Fibroblast of gingiva (primary cell): ENCODE results near the gene RALGPS1.

ENCODE experiments used
- DNase-seq: peaks from one replicate; pipeline ENCODE4 v3.0.0-alpha.2; 2011; ENCODE audit warnings: low read depth

Gene RALGPS1

GRCh38 chr9:127053960-127054359 is 139.4 kb downstream of the RALGPS1 start:
- DNase-seq = no peak

DNA sequence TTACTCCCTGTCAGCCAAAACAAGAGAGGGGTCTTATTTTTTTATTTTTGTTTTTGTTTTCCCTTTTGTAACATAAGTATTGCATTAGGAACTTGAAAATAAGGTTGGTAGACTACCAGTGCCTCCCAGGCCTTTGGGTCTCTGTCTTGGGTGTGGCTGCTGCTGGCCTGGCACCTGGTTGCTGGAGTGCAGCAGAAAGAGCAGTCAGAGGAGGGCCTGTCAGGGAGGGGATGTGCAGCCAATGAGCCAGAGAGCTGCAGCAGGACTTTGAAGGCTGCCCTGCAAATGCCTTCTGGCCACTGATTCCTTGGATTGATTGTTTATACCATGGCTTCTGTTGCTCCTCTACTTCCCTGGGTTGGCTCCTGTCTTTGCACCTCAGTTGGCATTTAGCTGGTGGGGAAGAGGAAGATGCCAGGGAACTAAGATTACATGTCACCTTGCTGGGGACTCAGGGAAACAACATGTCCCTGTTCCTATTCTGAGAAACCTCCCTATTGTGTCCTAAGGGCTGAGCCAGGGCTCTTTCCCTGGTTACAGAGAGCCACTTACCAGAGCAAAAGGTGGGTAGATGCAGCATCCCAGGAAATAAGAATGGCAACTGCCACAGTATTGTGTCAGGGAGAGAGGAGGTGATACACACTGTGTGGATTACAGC is 141.3 kb downstream of the RALGPS1 start:
- DNase-seq = no peak

DNA sequence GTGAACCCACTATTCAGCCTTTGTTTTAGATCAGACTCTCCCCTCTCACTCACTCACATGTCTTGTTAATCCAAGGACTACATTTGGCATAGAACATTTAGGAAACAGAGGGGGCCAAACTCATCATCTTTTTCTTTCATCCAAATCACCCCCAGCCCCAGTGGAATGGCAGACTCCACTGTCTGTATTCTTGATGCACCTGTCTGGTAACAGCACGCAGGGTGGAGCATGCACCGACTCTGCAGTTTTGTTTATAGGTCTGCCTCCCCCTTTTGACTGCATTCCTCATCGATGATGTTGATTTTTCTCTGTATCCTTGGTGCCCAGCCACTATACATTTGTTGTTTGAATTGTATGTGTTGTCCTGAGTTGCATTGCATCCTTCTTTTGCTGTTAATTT is 141.9 kb downstream of the RALGPS1 start:
- DNase-seq = no peak

- DNase-seq = peak; percentile 38
Measured at GRCh38 chr9:127058011-127058644, 143.5 kb downstream of the RALGPS1 start.

GRCh38 chr9:127058645-127059021 is 144.1 kb downstream of the RALGPS1 start:
- peak; percentile 48 for DNase-seq

- no peak for DNase-seq
Measured at GRCh38 chr9:127059030-127059429, 144.4 kb downstream of the RALGPS1 start.

GRCh38 chr9:127059765-127060361 is 145.3 kb downstream of the RALGPS1 start:
- DNase-seq = no peak

GRCh38 chr9:127061411-127061810 is 146.8 kb downstream of the RALGPS1 start:
- no peak for DNase-seq

DNA sequence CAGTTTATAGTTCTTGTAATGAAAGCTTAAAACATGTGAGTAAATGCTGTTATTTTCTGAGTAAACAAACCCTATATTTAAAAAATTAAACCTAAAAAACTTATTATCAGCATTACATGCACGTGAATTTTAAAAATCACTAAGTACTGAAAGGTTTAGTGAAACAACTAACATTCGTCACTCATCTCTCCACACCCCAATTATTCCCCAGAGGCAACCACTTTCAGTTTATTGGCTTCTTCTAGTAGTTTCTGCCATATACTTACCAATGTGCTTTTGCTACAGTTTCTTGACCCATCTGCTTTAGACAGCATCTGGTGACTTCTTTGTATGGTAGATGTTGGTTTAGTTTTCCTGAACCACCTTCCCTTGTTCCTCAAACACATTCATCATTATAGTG is 149.8 kb downstream of the RALGPS1 start:
- no peak for DNase-seq

- no peak for DNase-seq
Measured at GRCh38 chr9:127065592-127065991, 151.0 kb downstream of the RALGPS1 start.

DNA sequence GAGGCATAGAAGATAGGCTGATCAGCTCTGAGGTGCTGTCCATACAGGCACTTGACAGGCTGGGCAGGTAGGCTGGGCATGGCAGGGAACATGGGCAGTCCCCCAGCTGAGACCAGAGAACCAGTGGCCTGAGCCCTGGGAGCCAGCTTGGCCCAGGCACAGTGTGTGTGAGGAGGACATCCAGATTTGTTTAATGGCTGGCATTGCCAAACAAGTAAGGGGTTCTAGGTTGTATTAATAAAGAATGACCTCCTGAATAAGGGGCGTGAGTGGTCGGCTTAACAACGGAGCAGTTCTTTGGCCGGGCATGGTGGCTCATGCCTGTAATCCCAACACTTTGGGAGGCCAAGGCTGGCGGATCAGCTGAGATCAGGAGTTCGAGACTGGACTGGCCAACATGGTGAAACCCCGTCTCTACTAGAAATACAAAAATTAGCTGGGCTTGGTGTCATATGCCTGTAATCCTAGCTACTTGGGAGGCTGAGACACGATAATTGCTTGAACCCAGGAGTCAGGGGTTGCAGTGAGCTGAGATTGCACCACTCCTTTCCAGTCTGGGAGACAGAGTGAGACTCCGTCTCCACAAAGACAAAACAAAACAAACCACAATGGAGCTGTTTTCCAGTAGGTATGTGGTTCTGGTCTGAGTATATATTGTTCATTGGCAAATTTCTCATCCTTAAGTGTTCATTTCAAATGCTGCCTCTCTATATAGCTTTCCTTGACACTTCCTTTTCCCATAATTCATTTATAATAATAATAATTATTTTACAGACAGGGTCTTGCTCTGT is 151.7 kb downstream of the RALGPS1 start:
- no peak for DNase-seq

GRCh38 chr9:127066851-127067136 is 152.2 kb downstream of the RALGPS1 start:
- peak; percentile 45 for DNase-seq

DNA sequence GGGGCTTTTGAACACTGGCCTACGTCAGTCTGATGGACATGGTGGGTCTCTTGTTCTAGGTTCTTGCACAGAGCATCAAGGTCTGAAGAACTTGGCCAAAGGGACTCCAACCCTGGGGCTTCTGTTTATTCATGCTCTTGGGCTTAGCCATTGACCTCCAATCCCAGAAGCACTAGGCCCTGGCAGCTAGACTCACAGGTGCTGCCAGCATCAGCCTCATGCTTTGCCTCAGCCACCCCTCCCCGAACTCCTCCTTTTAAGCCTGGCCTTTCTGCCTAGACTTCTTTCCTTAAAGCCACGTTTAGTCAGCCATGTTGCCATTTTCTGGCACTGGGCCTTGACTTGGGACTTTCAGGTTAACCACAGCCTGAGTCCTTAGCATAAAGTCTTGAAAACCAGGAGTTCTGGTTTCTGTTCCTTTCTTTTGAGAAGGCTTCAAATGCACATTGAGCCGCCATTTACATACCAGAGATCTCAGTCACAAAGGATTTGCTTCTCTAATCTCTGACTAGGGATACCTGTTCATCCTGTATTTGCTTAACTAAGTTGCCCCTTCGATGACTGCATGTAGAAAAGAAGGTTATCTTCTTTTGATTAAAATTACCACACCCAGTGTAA is 153.1 kb downstream of the RALGPS1 start:
- DNase-seq = no peak

DNA sequence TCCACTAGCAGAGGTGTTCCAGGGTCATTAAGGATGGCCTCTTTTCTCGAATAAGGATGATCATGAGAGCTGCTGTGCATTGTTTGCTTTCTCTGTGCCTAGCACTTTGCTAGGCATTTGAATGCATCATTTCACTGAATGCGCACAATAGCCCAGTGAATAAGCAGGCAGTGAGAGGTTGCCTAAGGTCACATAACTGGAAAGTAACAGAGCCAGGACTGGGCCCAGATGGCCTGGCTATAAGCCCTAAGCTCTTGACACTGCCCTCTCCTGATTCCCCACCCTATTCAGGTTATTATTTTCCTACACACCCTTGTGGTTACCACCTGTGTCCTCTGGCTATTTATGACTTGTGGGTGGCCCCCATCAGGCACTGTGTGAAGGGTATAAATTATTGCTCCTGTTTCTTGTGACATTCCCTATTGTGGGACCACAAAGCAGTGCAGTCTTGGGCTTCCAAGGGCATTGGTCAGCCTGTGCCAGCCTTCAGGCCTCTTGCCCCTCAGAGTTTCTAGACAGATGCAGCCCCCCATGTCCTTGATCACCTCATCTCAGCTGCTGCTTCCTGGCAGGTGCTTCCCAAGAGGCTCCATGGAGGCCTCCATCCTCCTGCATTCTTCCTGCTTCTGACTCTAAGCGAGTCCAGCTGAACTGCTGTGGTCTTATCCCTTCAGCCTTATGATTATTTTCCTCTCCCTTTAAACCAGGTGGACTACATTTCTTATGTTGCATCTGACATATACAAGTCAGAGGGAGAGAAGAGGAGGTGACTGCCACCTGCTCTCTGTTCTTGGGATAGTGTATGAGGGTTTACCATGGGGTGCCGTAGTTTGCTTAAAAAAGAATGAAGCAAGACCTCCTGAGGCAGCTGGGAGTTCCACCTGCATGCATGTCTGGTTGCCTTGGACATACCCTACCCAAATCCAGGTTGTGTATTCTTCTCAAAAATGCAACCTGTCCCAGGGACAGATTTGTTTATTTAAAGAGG is 160.3 kb downstream of the RALGPS1 start:
- no peak for DNase-seq

DNA sequence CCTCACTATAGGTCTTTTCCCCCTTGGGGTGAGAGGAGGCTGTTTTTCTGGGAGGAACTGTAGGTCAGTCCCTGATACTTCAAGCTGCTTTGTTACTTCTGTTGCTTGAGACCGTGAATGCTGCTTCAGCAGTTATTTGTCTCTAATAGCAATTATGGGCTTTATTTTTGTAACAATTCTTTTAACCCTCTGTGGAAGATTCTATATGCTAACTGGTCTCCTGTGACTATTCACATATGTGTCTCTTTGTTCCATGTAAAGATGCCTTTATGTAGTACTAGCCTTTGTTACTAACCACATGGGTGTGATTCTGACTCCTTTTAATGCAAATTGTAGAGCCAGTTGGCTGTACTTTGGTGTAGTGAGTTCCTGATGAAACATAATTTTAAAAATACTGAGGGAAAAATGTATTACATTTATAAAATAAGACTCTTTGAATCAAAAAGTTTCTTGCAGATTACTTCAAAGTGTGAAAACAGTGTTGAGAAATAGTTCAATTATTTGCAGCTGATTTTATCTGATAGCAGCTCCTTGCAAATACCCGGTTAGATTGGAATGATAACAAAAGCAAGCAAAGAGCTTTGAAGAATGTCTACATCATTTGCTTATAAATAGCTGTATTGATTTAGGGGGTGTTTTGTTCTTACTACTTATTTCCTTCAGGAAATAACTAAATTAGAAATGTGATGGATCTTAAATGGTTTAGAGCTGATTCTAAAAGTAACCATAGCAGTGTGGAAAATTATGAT is 161.2 kb downstream of the RALGPS1 start:
- DNase-seq = no peak

GRCh38 chr9:127076860-127077643 is 162.5 kb downstream of the RALGPS1 start:
- no peak for DNase-seq

DNA sequence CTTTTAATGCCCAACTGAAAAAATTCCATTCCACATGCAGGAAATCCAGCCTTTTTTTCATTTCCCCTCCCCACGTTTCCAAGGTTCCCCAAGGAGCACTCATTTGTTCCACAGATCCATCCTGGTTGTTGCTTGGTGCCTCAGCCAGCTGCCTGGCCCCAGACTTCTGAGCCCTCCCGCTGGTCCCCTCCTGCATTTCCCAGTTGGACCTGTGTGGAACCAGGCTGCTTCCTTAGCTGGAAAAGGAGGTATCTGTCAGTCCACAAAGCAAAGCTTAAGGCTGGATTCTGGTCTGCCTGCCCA is 163.0 kb downstream of the RALGPS1 start:
- no peak for DNase-seq

DNA sequence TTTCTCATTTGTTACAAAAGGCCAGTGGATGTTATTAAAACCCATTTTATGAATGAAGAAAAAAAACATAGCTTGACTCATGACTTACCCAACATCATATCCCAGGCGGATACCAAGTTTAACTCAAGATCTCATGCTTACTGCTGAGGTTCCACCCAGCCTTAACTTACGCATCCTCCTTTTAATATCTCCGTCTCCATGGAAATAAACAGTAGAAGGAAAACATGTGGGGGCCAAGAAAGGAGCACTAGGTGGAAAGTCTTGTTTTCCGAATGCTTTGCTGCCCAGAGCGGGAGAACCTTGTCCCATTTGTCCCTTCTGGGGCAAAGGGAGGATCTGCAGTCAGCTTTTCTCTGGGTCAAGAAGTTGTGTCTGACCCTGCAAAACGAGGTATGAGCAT is 163.8 kb downstream of the RALGPS1 start:
- DNase-seq = no peak

GRCh38 chr9:127078988-127079387 is 164.4 kb downstream of the RALGPS1 start:
- DNase-seq = no peak
